Right ventricle myocardium inferior (tissue), 1 donor: Measurements from ENCODE around the gene HECTD2. TPM values are rescaled to one million over a fixed set of nuclear protein-coding genes. Genes with fewer than 3 reads are reported as not detected.
"Not testable (repeated sequence)": the region's sequence is repeated elsewhere in the genome, so short reads cannot be mapped to it uniquely, and the experiment has no call there.

ENCODE experiments used
- ATAC-seq: fragments of 200-7000 bp; cut with Tn5 transposase; one replicate; pipeline ENCODE4 v1.9.1; 2020; ENCODE audit warnings: mild to moderate bottlenecking, moderate library complexity
- DNase-seq: peaks from one replicate; pipeline ENCODE4 v3.0.0; 2021; ENCODE audit errors: missing footprints
- intact Hi-C: fragments of 100-400 bp; cut with DNase I; formaldehyde crosslinking; loops from one replicate; pipeline ENCODE4 v1.11.0; 2022
- long read RNA-seq: library from polyadenylated mRNA; unstranded; transcript quantifications from one replicate; pipeline ENCODE4 v2.0.0, GENCODE V29; 2021
- total RNA-seq: library from RNA; stranded (reverse); fragmentation: NEBNext Ultra II Directional; extraction: Animal tissue kit (Norgen Biotek cat#: 25700); gene quantifications from one replicate; pipeline ENCODE4 v1.2.1, GENCODE V29; 2021
- donor health status: DM: no; HTN: yes; CAD: no; lungs with severe emphysema.

HECTD2 gene, protein sequence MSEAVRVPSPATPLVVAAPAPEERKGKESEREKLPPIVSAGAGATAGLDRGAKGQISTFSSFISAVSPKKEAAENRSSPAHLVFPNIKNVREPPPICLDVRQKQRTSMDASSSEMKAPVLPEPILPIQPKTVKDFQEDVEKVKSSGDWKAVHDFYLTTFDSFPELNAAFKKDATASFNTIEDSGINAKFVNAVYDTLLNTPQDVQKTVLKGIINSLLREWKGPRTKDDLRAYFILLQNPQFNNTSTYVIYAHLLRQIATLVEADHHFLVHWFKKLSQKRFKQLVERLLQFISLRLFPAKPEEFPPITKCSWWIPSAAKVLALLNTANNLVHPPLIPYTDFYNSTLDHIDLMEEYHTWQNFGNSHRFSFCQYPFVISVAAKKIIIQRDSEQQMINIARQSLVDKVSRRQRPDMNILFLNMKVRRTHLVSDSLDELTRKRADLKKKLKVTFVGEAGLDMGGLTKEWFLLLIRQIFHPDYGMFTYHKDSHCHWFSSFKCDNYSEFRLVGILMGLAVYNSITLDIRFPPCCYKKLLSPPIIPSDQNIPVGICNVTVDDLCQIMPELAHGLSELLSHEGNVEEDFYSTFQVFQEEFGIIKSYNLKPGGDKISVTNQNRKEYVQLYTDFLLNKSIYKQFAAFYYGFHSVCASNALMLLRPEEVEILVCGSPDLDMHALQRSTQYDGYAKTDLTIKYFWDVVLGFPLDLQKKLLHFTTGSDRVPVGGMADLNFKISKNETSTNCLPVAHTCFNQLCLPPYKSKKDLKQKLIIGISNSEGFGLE
- 2.5 TPM for total RNA-seq
- long read RNA-seq, result 0 reads

DNA sequence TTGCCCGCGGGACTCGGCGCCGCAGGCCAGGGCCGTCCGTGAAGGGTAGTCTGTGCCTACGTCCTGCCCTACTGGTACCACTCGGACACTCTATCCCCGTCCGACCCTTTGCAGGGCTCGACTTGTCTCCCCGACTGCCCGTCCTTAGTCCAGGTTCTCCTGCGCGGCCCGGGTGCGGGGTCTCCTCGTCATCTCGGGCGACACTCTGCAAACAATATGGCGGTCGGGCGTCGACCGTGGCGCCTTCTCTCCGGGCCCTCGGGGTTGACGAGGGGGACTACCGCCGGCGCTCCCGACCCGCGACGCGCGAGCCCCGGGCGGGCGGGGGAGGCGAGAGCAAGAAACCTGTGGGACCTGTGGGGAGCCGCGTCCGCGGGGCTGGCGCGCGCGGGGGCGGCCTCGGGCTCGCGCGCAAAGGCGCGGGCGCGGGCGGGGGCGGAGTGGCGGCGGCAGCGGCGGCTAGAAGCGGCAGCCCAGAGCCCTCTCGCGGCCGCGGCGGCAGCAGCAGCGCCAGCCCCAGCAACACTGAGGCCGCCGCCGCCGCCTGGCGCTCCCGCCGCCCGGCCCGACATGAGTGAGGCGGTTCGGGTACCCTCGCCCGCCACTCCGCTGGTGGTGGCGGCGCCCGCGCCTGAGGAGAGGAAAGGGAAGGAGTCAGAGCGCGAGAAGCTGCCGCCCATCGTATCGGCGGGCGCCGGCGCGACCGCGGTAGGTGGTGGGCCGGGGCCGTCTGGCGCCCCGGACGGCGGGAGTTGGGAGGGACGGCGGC lies at the start of gene HECTD2:
HECTD2 (plus strand) TSS at position 476 of the 769 bp plus-strand sequence; CDS start at position 571, 95 bp downstream.
- peak; percentile 86 for DNase-seq
- ATAC-seq, result peak; percentile 82
- intact Hi-C loops, result loop anchor here (1.0 to 10.0 kb wide), 3 partner anchors 19 to 225 kb away; partner anchors contain the start of gene PPP1R3C

DNA sequence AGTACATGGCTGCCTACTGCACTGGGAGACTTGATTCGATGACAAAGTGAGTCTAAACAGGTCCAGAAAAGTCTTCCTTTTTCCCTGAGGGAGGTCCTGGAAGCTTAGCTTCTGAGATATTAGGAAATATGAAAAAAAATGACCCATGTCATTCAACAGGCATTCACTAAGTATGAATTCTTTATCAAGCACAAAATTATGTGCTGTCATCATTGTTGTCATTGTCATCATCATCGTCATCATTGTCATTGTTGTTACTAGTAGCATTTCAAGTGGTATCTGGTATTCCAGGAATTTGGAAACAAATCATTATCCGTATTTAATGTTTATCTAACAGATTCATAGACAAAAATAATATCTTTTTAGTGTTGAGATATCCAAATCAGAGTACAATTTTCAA lies 49.7 kb upstream of the HECTD2 start:
- ATAC-seq, result no peak
- intact Hi-C loops, result no loop called here

DNA sequence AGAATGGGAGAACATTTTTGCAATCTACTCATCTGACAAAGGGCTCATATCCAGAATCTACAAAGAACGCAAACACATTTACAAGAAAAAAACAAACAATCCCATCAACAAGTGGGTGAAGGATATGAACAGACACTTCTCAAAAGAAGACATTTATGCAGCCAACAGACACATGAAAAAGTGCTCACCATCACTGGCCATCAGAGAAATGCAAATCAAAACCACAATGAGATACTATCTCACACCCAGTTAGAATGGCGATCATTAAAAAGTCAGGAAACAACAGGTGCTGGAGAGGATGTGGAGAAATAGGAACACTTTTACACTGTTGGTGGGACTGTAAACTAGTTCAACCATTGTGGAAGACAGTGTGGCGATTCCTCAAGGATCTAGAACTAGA lies 44.6 kb upstream of the HECTD2 start:
- not testable (repeated sequence) for DNase-seq, ATAC-seq
- intact Hi-C loops, result loop anchor here (5.0 kb wide), 1 partner anchor 68 kb away; no protein-coding TSS in a partner anchor

More for the DNA sequence above, 49.7 kb upstream of the HECTD2 start:
- DNase-seq, result no peak

DNA sequence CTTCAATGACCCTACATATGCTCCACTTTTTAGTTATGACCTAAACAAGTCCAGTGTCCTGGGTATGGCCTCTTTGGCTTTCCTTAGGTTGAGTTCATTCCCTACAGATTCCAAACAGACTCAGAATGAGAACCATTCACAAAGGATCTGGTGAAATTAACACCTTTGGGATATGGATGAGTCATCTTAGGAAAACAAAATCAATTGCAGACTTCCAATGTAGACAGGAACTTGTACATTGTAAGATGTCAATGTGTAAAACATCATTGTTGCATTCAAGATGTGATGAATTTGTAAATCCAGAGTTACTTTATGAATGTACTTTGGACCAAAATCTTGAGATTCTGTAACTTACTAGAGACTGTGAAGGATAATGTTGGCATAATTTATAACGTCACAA lies 43.4 kb upstream of the HECTD2 start:
- intact Hi-C loops, result loop anchor here (5.0 kb wide), 1 partner anchor 69 kb away; no protein-coding TSS in a partner anchor
- DNase-seq (no peak), ATAC-seq (no peak)

DNA sequence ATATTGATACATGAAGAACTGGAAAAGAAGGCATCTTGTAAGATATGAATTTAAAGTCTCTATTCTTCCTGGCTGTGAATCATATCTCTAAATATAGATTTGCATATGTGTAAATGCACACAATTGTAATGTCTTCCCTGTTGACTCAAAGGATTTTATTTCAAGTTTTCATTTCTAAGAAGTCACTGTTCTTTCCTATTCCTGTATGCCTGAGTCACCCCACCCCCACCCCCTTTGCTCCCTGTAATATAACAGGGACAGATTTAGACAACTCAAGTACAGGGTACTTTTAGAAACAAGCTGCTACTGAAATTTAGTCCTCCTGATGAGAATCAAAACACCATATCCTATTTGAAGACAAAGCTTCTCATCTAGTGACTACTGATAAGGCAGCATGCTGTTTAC lies 43.0 kb upstream of the HECTD2 start:
- ATAC-seq (peak; percentile 74), DNase-seq (no peak)
- intact Hi-C loops, result loop anchor here (5.0 kb wide), 1 partner anchor 70 kb away; no protein-coding TSS in a partner anchor

DNA sequence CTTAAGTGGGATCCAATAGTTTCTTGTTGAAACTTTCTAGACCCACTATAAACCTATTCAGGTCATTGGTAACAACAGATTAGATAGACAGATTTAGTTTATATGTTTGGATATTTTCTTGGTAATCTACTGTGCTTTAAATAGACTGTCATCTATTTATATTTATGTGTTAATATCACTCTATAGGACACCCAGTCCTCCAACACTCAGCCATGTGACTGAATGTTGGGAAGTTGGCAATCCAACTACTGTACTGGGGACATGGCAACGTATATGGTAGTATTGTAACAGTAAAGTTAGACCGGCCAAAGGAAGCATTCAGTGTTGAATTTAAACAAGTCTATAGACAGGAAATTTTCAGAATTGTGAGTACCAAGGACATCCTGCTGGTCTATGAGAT lies 42.6 kb upstream of the HECTD2 start:
- ATAC-seq, result peak; percentile 68
- no peak for DNase-seq
- intact Hi-C loops, result loop anchor here (5.0 kb wide), 1 partner anchor 70 kb away; no protein-coding TSS in a partner anchor

DNA sequence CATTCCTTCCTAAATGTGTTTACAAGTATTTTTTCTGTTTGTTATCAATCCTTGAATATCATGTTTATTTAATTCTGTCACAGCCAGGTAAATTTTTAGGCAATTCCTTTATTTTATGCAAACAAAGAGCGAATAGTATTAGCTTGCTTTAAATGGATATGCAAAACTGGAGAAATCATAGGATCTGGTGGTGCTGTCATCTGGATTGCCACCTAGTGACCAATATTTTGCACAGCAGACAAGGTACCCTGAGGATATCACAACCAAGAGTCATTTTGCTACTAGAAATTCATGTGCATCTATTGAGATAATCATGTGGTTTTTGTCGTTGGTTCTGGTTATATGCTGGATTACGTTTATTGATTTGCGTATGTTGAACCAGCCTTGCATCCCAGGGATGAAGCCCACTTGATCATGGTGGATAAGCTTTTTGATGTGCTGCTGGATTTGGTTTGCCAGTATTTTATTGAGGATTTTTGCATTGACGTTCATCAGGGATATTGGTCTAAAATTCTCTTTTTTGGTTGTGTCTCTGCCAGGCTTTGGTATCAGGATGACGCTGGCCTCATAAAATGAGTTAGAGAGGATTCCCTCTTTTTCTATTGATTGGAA lies 40.1 kb upstream of the HECTD2 start:
- ATAC-seq, DNase-seq: not testable (repeated sequence)
- intact Hi-C loops, result loop anchor here (5.0 kb wide), 1 partner anchor 73 kb away; no protein-coding TSS in a partner anchor

DNA sequence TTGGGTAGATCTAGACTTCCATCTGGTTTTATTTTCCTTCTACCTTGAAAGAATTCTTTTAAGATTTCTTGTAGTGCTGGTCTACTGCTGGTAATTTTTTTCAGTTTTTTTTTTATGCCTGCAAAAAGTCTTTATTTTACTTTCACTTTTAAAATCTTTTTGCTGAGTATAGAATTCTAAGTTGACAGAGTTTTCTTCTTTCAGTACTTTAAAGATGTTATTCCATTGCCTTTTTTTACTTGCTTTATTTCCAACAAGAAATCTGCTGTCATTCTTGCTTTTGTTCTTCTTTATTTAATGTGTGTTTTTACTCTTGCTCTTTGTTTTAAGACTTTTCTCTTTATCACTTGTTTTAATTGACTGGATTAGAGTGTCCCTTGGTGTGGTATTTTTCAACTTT lies 36.1 kb upstream of the HECTD2 start:
- ATAC-seq (no peak), DNase-seq (no peak)
- intact Hi-C loops, result no loop called here

DNA sequence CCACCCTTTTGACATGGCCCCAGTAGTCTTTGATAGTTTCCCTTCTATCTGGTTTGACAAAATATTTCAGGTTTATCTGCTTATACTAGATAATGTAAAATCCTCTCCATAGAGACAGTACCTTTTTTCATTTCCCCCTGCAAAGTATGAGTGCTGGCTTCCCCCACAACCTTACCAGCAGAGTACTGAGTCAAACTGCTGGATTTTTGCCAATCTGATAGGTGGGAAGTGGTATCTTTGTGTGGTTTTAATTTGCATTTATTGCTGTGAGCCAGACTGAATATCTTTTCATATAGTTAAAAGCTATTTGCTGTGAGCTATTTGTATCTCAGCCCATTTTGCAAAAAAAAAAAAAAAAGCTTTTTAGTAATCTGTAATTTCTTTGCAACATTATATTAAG lies 32.1 kb upstream of the HECTD2 start:
- ATAC-seq (no peak), DNase-seq (no peak)
- intact Hi-C loops, result no loop called here

DNA sequence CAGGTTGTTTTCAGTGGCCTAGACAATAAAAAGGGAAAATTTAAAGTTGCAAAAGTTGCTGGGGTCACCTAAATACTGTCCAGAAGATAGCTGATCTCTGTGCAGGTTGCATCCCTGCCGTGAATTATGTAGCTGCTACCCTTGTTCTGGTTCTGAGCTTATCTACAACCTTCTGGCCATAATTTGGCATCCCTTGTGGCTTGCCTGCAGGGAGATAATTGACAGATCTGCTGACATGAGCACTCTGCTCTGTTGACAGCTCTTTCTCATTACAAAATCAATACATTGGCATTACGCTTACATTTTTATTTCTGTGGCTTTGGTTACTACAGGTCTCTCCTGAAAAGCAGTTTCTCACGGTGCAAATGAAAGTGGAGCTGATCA lies 29.3 kb upstream of the HECTD2 start:
- DNase-seq, result no peak

DNA sequence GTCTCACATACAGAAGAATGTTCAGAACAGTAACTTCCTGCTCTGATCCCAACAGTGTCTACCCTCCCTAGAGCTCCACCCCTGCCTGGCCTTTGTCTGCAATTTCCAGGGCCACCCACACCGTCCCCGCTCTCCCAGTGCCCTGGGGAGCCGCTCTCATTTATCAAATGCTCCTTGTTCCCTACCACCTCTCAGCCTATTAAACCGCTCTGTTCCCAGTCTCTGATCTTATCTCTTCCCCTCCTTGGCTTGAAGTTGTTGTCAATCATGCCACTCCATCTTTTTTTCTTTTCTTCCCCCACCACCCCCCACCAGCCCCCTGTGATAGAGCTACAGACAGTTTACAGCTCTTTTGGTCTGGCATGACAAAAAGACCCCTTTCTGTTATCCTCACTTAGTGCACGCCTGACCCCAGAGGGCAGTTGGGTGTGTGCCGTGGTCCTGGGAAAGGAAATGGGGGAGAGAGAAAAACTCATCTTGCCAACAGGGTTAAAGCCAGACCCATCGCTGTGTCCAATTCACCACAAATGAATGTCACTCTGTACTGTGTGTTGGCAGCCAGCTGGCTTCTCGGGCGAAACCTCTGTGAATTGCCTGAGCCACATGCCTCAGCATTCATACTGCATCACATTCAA lies 28.8 kb upstream of the HECTD2 start:
- intact Hi-C loops, result loop anchor here (5.0 to 10.0 kb wide), 2 partner anchors 84 to 173 kb away; no protein-coding TSS in a partner anchor
- no peak for DNase-seq
- ATAC-seq, result peak; percentile 82

More for the DNA sequence above, 29.3 kb upstream of the HECTD2 start:
- intact Hi-C loops, result loop anchor here (5.0 to 10.0 kb wide), 2 partner anchors 84 to 174 kb away; no protein-coding TSS in a partner anchor
- ATAC-seq, result peak; percentile 49

DNA sequence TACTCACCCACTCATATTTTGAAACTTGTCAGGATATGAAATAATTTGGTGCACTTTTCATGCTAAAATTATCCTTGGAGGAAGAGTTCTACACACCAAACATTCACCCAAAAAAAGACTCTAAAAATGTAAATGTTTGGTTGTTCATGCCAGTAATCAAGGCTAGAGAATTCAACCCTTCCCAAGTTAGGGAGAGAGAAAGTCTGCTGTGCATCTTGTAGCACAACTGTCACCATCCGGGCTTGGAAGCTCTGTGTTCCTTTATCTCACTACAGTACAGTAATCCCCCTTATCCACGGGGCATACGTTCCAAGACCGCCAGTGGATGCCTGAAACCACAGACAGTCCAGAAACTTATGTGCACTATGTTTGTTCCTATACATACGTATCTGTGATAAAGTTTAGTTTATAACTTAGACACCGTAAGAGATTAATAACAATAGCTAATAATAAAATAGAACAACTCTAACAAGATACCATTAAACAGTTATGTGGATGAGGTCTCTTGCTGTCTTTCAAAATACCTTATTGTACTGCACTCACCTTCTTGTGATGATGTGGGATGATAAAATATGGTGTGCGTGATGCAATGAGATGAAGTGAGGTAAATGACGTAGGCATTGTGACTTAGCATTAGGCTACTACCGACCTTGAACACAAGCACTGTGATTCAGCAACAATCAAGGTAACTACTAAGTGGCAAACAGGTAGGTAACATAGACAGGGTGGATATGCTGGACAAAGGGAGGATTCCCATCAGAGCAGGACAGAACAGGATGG lies 24.6 kb upstream of the HECTD2 start:
- ATAC-seq (no peak), DNase-seq (no peak)
- intact Hi-C loops, result loop anchor here (5.0 to 10.0 kb wide), 2 partner anchors 169 to 252 kb away; no protein-coding TSS in a partner anchor

DNA sequence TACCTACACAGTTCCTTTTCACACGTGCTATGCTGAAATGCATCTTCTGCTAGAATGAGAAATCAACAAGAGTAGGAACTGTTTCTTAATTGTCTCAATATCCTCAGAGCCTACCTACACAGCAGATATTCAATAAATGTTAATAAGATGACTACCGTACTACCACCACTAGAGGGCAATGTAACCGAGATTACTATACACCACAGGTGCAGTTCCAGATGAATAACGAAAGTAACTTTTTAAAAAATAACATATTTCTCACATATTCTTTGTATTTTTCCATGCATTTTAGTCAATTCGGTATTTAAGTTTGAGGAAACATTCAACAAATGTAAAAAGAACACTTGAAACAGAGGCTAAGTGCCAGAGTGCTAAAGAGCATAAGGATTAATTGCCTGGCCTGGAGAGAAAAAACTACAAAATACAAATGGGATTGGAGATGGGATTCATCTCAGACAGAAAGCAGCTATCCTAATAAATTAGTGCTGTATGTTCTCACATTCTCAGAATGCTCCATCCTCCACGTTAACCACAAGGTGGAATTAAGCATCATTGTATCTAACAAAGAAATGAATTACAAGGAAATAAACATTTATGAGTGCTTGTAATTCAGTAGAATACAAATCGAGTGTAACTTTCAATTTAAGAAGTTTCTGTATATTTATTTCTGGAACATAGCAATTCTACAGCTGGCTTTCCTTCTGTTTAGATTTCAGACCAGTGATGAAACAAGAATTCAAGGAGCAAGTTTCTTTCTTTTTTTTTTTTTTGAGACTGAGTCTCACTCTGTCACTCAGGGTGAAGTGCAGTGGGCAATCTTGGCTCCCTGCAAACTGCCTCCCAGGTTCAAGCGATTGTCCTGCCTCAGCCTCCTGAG lies 20.3 kb upstream of the HECTD2 start:
- DNase-seq (no peak), ATAC-seq (peak; percentile 60)
- intact Hi-C loops, result loop anchor here (5.0 to 10.0 kb wide), 2 partner anchors 165 to 247 kb away; no protein-coding TSS in a partner anchor

DNA sequence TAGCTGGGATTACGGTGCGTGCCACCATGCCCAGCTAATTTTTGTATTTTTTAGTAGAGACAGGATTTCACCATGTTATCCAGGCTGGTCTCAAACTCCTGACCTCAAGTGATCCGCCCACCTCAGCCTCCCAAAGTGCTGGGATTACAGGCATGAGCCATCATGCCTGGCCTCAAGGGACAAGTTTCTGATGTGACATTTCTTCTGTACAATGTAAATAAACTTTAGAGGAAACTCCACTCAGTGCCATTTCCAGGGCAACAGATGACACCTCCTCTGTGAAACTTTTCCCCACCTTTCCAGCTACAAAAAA lies 19.7 kb upstream of the HECTD2 start:
- intact Hi-C loops, ATAC-seq, DNase-seq: not testable (repeated sequence)

DNA sequence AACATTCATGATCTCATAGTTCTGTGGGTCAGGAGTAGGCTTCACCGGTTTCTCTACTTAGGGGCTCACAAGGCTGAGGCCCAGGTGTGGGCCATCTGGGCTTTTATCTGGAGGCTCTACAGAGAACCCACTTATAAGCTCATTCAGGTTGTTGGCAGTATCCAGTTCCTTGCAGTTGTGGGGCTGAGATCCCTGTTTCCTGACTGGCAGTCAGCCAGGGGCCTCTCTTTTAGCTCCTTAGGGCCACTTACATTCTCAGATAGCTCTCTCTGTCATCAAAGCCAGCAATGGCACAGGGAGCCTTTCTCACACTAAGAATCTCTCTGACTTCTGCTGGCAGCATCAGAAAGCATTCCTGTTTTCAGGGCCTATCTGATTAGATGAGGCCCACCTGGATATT lies 18.2 kb upstream of the HECTD2 start:
- DNase-seq (no peak), ATAC-seq (no peak)
- intact Hi-C loops, result loop anchor here (1.0 kb wide), 1 partner anchor 18 kb away; the partner anchor contains the start of gene HECTD2

DNA sequence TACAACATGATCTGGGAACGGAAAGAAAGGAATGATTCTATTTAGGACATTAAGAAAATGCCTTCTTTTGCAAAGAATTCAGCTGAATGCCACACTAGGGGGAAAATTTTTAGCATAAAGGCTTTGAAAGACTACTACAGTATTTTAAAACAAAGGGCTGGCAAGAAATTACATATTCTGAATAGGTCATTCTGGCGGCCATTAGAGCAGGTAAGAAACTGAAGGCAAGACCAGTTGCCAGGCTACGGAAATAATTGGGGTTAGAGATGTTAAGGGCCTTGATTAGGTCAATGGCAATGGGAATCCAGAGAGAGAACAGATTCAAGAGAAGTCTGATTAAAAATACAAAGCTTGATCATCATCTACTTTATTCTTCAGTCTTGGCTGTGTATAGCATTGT lies 3.8 kb upstream of the HECTD2 start:
- intact Hi-C loops, result no loop called here
- no peak for DNase-seq
- ATAC-seq, result no peak
